Choroid plexus epithelial cell (primary cell): ENCODE data around the gene GDPD5.
"Not testable (repeated sequence)": the region's sequence is repeated elsewhere in the genome, so short reads cannot be mapped to it uniquely, and the experiment has no call there.

Experiments
- DNase-seq: peaks from one replicate; pipeline ENCODE4 v3.0.0-alpha.2; 2010; ENCODE audit warnings: low read depth
- H3K4me3 ChIP-seq: 2 replicates; pipeline ENCODE4 v1.5.1; 2011; ENCODE audit warnings: low read depth, mild to moderate bottlenecking, control low read depth, low read length, moderate library complexity
- TF ChIP-seq, protein P1 (sequence below): conservative IDR thresholded peaks from 2 replicates; pipeline ENCODE4 v1.5.1; 2011; ENCODE audit warnings: low read depth, mild to moderate bottlenecking, control low read depth, inconsistent platforms, low read length, moderate library complexity

GDPD5 gene

DNA sequence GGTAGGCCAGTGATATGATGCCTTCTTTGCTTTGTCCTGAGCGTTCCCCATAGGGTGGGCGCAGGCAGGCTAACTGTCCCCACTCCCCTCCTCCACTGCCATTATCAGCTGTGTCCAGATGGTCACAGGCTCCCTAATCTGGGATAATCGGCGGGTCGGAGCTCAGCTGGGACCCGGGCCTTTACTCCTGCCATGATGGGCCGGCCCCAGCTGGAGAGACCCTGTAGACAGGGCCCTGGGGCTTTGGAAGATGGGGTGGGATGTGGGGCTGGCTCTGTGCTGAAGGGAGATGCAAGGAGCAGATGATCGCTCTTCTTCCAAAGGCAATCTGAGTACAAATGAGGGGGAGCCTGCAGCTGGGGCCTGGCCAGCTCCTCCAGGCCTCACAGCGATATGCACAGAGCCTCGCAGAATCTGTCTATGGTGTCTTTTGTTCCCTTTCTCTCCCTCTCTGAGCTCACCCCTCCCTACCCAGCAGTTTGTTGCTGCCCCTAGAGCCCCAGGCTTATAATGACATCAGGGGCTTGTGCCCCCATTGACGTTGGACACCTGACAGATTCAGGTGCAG is 104.6 kb downstream of the GDPD5 start:
- TF ChIP-seq, protein P1, sequence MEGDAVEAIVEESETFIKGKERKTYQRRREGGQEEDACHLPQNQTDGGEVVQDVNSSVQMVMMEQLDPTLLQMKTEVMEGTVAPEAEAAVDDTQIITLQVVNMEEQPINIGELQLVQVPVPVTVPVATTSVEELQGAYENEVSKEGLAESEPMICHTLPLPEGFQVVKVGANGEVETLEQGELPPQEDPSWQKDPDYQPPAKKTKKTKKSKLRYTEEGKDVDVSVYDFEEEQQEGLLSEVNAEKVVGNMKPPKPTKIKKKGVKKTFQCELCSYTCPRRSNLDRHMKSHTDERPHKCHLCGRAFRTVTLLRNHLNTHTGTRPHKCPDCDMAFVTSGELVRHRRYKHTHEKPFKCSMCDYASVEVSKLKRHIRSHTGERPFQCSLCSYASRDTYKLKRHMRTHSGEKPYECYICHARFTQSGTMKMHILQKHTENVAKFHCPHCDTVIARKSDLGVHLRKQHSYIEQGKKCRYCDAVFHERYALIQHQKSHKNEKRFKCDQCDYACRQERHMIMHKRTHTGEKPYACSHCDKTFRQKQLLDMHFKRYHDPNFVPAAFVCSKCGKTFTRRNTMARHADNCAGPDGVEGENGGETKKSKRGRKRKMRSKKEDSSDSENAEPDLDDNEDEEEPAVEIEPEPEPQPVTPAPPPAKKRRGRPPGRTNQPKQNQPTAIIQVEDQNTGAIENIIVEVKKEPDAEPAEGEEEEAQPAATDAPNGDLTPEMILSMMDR, result no peak
- no peak for DNase-seq

DNA sequence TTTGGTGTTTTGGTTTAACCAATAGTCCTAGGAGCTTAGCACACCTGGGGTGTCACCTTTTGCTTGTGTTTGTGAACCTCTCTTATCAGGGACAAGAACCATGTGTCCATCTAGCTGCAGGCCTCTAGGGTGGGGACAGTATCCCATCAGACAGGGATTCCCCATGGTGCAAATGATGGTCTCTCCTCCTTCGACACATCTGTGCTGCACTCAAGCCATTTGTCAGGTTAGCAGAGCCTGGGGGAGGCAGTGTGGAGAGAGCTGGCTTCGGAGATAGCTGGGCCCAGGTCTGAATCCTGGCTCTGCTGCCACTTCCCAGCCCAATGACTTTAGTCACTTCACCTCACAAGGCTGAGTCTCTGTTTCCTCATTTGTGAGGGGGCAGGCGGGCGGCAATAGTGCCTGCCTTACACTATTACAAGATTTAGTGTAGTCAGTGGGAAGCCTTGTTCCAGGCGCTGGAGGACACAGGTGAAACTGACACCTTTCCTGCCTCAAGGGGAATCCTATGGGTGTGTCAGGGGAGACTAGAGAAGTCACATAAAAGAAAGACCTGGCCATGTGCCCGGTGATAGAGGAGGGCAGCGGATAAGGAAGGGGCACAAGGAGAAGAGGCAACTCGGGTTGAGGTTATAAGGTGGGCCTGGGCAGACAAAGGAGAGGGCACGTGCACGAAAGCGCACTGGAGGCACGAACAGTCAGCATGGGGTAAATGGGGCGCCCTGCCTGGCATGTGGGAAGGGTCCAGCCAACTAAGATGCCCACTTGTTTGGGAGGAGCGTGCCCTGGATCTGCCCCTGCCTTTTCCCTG is 105.3 kb downstream of the GDPD5 start:
- no peak overlapping the region for H3K4me3 ChIP-seq
- TF ChIP-seq, protein P1, result no peak
- no peak for DNase-seq

More for the DNA sequence above, 104.6 kb downstream of the GDPD5 start:
- H3K4me3 ChIP-seq, result no peak overlapping the region

DNA sequence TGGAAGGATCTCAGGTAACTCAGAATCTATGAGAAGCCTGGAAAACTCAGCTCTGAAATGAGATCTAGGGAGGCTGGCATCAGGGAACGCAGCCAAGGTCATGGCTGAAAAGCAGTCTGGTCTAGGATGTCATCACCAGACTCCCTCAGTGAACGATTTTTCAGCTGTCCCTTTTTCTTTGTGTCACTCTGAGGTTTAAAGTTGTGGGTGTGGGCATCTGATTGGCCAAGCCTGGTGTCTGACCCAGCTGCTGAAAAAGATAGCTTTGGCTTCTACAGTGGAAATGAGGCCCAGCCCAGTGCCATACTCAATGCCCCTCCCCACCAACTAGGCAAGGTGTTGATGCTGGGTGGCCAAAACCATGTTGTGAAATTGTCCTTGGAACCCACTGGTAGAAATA is 111.9 kb downstream of the GDPD5 start:
- TF ChIP-seq, protein P1, result no peak
- DNase-seq, result no peak
- H3K4me3 ChIP-seq, result no peak overlapping the region

DNA sequence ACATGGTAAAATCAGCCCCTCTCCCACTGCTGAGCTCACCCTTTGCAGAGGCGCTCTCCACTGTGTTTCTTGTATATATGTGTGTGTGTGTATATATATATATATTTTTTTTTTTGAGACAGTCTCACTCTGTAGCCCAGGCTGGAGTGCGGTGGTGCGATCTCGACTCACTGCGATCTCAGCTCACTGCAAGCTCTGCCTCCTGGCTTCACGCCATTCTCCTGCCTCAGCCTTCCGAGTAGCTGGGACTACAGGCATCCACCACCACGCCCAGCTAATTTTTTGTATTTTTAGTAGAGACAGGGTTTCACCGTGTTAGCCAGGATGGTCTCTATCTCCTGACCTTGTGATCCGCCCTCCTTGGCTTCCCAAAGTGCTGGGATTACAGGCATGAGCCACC is 112.6 kb downstream of the GDPD5 start:
- not testable (repeated sequence) for DNase-seq, H3K4me3 ChIP-seq

DNA sequence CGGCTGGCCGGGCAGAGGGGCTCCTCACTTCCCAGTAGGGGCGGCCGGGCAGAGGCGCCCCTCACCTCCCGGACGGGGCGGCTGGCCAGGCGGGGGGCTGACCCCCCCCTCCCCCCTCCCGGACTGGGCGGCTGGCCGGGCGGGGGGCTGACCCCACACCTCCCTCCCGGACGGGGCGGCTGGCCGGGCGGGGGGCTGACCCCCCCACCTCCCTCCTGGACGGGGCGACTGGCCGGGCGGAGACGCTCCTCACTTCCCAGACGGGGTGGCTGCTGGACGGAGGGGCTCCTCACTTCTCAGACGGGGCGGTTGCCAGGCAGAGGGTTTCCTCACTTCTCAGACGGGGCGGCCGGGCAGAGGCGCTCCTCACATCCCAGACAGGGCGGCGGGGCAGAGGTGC is 115.8 kb downstream of the GDPD5 start:
- not testable (repeated sequence) for H3K4me3 ChIP-seq, DNase-seq

DNA sequence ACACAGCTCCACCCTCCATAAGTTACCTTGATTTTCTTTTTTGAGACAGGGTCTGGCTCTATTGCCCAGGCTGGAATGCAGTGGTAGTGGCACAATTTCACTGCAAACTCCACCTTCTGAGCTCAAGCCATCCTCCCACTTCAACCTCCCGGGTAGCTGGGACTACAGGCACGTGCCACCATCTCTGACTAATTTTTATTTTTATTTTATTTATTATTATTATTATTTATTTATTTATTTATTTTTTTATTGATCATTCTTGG is 116.9 kb downstream of the GDPD5 start:
- TF ChIP-seq, protein P1, result no peak
- no peak overlapping the region for H3K4me3 ChIP-seq
- DNase-seq, result no peak

DNA sequence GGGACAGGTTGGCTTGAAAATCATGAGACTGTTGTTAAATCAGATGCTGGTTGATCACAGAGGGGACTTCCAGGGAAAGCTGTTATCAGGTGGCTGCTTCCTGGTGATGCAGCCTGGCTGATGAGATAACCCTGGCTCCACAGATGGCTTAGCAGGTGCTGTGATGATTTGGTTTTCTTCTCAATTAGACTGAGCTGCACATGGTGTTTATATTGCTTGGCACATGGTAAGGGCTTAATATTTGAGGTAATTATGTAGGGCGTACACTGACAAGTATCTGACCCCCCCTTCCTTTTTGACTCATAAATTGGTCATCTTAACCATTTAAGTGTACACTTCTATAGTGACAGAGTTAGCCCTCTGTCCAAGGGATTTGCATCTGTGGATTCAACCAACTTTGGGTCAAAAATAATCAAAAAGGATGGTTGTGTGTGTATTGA is 119.4 kb downstream of the GDPD5 start:
- DNase-seq, result no peak
- TF ChIP-seq, protein P1, result no peak
- H3K4me3 ChIP-seq, result no peak overlapping the region

DNA sequence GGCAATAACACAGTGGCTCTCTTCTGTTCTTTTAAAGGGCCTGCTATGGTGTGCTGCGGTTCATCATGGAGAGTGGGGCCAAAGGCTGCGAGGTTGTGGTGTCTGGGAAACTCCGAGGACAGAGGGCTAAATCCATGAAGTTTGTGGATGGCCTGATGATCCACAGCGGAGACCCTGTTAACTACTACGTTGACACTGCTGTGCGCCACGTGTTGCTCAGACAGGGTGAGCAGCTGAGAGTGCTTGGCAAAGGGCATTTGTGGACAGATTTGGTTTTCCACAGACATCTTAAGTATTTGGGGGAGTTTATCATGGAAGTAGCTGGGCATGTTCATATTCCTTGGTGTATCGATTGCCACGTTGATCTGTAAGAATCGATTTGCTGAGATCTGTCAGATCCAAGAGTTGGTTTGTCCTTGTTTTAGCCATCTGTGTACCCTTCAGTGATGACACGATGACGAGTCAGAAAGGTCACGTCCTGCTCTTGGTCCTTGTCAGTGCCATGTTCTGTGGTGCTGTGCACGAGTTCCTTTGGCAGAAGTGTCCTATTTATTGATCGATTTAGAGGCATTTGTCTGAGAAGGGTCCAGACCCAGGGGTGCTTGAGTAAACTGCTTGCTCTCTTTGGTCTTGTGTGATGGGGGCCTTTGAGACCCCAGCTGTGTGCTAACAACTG is 121.6 kb downstream of the GDPD5 start:
- H3K4me3 ChIP-seq, result no peak overlapping the region
- no peak for DNase-seq
- TF ChIP-seq, protein P1, result no peak
